H1 (cell line): ENCODE measurements around the gene ARHGAP26. TPM values are rescaled to one million over a fixed set of nuclear protein-coding genes. Genes with fewer than 3 reads are reported as not detected.

Experiments
- ATF2 ChIP-seq: IDR thresholded peaks from 2 replicates; pipeline ENCODE4 v1.6.1; 2012; ENCODE audit warnings: low read length, inconsistent platforms
- BACH1 ChIP-seq: IDR thresholded peaks from 2 replicates; pipeline ENCODE4 v1.6.1; 2012; ENCODE audit warnings: low read length, improper control_type of control experiment
- CTCF ChIP-seq, 3 experiments: IDR thresholded peaks; 1 replicate in 2 of 3; 2 replicates in 1 of 3; pipeline versions ENCODE4 v1.5.1 to v1.6.1; 2011; ENCODE audit warnings: low read length in 3 of 3, mild to moderate bottlenecking in 3 of 3, inconsistent platforms in 2 of 3, low read depth in 1 of 3, moderate library complexity in 1 of 3; ENCODE audit not compliant: insufficient read depth in 1 of 3; ENCODE audit errors: control extremely low read depth in 1 of 3
- polyA plus RNA-seq, 7 experiments: library from polyadenylated mRNA; depleted of rRNA in 3 of 7; stranded (reverse) in 5 of 7; unstranded in 2 of 7; fragments of >200 nt in 5 of 7; fragments of 200-250 nt in 2 of 7; gene quantifications; 1 replicate in 5 of 7; 2 replicates in 1 of 7; 4 replicates in 1 of 7; pipeline versions ENCODE4 v1.2.1 to v1.2.3, GENCODE V29; 2011 to 2013; ENCODE audit warnings: missing spikeins in 2 of 7, mixed read lengths in 2 of 7
- total RNA-seq: library from RNA; stranded (reverse); fragmentation: NEBNext Ultra II Directional; extraction: Animal tissue kit (Norgen Biotek cat#: 25700); gene quantifications from 2 replicates; pipeline ENCODE4 v1.2.1, GENCODE V29; 2021

The ARHGAP26 gene
- total and polyA plus RNA-seq, 2 of the 8 experiments (the other 6 are each of a cell fraction or from before 2014, with no cell fraction given), result 7.1 to 24.8 TPM

- TF ChIP-seq CTCF (IDR thresholded peaks at IDR 0.05; ENCODE audit: control extremely low read depth in 1 of 3, insufficient read depth in 1 of 3, low read depth in 1 of 3, low read length in 3 of 3) (no peak), BACH1 (no peak), ATF2 (no peak)
- TF ChIP-seq, all 59 proteins: peak for 0
Observed at GRCh38 chr5:142821733-142822487, 51.7 kb downstream of the ARHGAP26 start (continued).
